ENCODE results near the gene PPP2CA. TPM values are rescaled to one million over a fixed set of nuclear protein-coding genes. Genes with fewer than 3 reads are reported as not detected.

The PPP2CA gene
- total and polyA plus RNA-seq, 2 of the 13 experiments (the other 11 are each of a cell fraction or from before 2014, with no cell fraction given), result 82.4 to 171 TPM

- TF ChIP-seq FOXJ3 (CRISPR knock-in tag; IDR thresholded peaks at IDR 0.05; ENCODE audit: borderline replicate concordance) (no peak), ZNF441 (CRISPR knock-in tag; IDR thresholded peaks at IDR 0.05; ENCODE audit: borderline replicate concordance) (no peak), ZNF20 (CRISPR knock-in tag; IDR thresholded peaks at IDR 0.05) (no peak), HMG20A (CRISPR knock-in tag; IDR thresholded peaks at IDR 0.05; ENCODE audit: borderline replicate concordance) (peak; percentile 69; the same call in 1 of the 2 replicates), ZNF580 (CRISPR knock-in tag; IDR thresholded peaks at IDR 0.05; ENCODE audit: borderline replicate concordance, low read depth) (0 out of 2 replicates have a peak, but pooled peaks have one; percentile 6), TBP (CRISPR knock-in tag; IDR thresholded peaks at IDR 0.05) (no peak), NFYC (CRISPR knock-in tag; IDR thresholded peaks at IDR 0.05) (no peak), HCFC1 (IDR thresholded peaks at IDR 0.05; ENCODE audit: low read depth, low read length) (no peak), NCOA1 (CRISPR knock-in tag; IDR thresholded peaks at IDR 0.05) (no peak), ATM (IDR thresholded peaks at IDR 0.05; ENCODE audit: borderline replicate concordance) (peak; percentile 60; the same call in 1 of the 2 replicates), ZNF672 (CRISPR knock-in tag; IDR thresholded peaks at IDR 0.05) (no peak), ZBTB10 (CRISPR knock-in tag; IDR thresholded peaks at IDR 0.05; ENCODE audit: borderline replicate concordance) (no peak), ZNF629 (CRISPR knock-in tag; conservative IDR thresholded peaks at IDR 0.05) (peak; percentile 89), PAWR (CRISPR knock-in tag; IDR thresholded peaks at IDR 0.05; ENCODE audit: borderline replicate concordance) (no peak), HMG20B (CRISPR knock-in tag; conservative IDR thresholded peaks at IDR 0.05) (0 out of 2 replicates have a peak, but pooled peaks have one; percentile 27), ZKSCAN1 (IDR thresholded peaks at IDR 0.05; ENCODE audit: low read length) (no peak), GABPA (IDR thresholded peaks at IDR 0.05; ENCODE audit: low read depth, low read length) (no peak), GABPA (CRISPR knock-in tag; IDR thresholded peaks at IDR 0.05; ENCODE audit: low read depth) (no peak), FIP1L1 (IDR thresholded peaks at IDR 0.05; ENCODE audit: borderline replicate concordance, insufficient read depth, low read depth, low read length) (no peak), FOXP4 (CRISPR knock-in tag; IDR thresholded peaks at IDR 0.05) (peak; percentile 29), ZBTB25 (CRISPR knock-in tag; IDR thresholded peaks at IDR 0.05) (no peak)
These were observed 76.1 kb downstream of the PPP2CA start (continued) for GRCh38 chr5:134149571-134150303.

Data from HepG2 (cell line).